Hepatocyte (in vitro differentiated cells): ENCODE results near the gene EXOC7.

ENCODE experiments used
- EZH2 ChIP-seq: fragments of 200-600 bp; sonication (generic); IDR thresholded peaks from 2 replicates; pipeline ENCODE4 v1.6.1; 2016; ENCODE audit warnings: antibody characterized with exemption, mild to moderate bottlenecking, borderline replicate concordance
- EZH2phosphoT487 ChIP-seq: fragments of 200-600 bp; sonication (generic); IDR thresholded peaks from one replicate; pipeline ENCODE4 v1.6.1; 2018; ENCODE audit warnings: antibody characterized with exemption, mild to moderate bottlenecking, low read depth, moderate library complexity; ENCODE audit not compliant: unreplicated experiment, severe bottlenecking
- TF ChIP-seq, protein P1 (sequence below): fragments of 200-600 bp; sonication (generic); IDR thresholded peaks from 2 replicates; pipeline ENCODE4 v1.5.1; 2016; ENCODE audit warnings: antibody characterized with exemption, mild to moderate bottlenecking; ENCODE audit not compliant: poor library complexity

DNA sequence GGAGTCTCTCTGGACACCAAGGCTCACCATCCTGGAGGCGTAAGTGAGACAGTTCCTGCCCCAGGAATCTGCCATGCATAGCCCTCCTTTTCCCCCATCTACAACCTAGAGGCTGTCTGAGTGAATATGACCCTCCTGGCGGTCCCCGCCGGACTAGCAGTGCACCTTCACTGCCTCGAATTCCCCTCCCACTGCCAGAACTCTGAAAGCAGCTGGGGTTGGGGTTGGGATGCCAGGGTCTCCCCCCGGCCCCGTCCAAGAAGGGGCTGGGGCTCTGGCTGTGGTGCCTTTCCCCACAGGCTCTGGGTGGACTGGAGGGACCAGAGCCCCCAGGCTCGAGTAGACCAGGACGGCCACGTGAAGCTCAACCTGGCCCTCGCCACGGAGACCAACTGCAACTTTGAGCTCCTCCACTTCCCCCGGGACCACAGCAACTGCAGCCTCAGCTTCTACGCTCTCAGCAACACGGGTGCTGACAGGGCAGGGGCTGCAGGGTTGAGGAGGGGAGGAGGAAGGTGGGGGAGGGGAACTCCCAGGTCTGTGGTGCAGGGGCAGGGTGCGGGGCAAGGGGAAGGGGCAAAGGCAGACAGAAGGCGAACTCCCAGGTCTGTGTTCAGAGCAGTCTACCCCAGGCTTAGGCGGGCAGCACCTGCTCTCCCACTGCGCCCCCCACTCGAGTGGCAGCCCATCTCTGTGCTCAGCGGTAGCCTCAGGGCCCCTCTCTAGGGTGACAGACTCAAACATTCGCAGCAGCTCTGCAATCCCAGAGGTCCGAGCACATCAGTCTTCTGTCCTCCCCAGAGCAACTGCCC is 23.4 kb downstream of the EXOC7 start:
- TF ChIP-seq, protein P1, sequence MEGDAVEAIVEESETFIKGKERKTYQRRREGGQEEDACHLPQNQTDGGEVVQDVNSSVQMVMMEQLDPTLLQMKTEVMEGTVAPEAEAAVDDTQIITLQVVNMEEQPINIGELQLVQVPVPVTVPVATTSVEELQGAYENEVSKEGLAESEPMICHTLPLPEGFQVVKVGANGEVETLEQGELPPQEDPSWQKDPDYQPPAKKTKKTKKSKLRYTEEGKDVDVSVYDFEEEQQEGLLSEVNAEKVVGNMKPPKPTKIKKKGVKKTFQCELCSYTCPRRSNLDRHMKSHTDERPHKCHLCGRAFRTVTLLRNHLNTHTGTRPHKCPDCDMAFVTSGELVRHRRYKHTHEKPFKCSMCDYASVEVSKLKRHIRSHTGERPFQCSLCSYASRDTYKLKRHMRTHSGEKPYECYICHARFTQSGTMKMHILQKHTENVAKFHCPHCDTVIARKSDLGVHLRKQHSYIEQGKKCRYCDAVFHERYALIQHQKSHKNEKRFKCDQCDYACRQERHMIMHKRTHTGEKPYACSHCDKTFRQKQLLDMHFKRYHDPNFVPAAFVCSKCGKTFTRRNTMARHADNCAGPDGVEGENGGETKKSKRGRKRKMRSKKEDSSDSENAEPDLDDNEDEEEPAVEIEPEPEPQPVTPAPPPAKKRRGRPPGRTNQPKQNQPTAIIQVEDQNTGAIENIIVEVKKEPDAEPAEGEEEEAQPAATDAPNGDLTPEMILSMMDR = no peak
- TF ChIP-seq EZH2 (no peak), EZH2phosphoT487 (no peak)
